Hematopoietic multipotent progenitor cell treated with erythropoietin and hydrocortisone succinate and interleukin-3 and kit ligand, for 8 days (in vitro differentiated cells): ENCODE measurements around the gene IGSF21.

ENCODE experiments used
- DNase-seq: peaks from one replicate; pipeline ENCODE4 v3.0.0-alpha.2; 2015

Gene IGSF21

GRCh38 chr1:18107369-18108298 is at the start of gene IGSF21:
Gene IGSF21, plus strand, starts transcription at chr1:18107798. Its CDS starts 331 bp downstream, at chr1:18108129.
- no peak for DNase-seq

GRCh38 chr1:18058206-18058921 is 49.2 kb upstream of the IGSF21 start:
- DNase-seq = no peak

GRCh38 chr1:18058981-18059605 is 48.5 kb upstream of the IGSF21 start:
- DNase-seq = no peak

- DNase-seq = no peak
Observed at GRCh38 chr1:18060366-18060765, 47.2 kb upstream of the IGSF21 start.

GRCh38 chr1:18062185-18062584 is 45.4 kb upstream of the IGSF21 start:
- DNase-seq = no peak

GRCh38 chr1:18064534-18064933 is 43.1 kb upstream of the IGSF21 start:
- no peak for DNase-seq

- no peak for DNase-seq
Observed at GRCh38 chr1:18066576-18066975, 41.0 kb upstream of the IGSF21 start.

GRCh38 chr1:18069903-18070302 is 37.7 kb upstream of the IGSF21 start:
- DNase-seq = no peak

GRCh38 chr1:18072066-18072465 is 35.5 kb upstream of the IGSF21 start:
- no peak for DNase-seq

GRCh38 chr1:18073066-18073642 is 34.4 kb upstream of the IGSF21 start:
- DNase-seq = no peak

GRCh38 chr1:18077657-18078215 is 29.9 kb upstream of the IGSF21 start:
- DNase-seq = no peak

- no peak for DNase-seq
Observed at GRCh38 chr1:18079941-18080735, 27.5 kb upstream of the IGSF21 start.

GRCh38 chr1:18085387-18086074 is 22.1 kb upstream of the IGSF21 start:
- no peak for DNase-seq

- no peak for DNase-seq
Observed at GRCh38 chr1:18088077-18088594, 19.5 kb upstream of the IGSF21 start.

- DNase-seq = no peak
Observed at GRCh38 chr1:18089488-18089887, 18.1 kb upstream of the IGSF21 start.

- no peak for DNase-seq
Observed at GRCh38 chr1:18090636-18091035, 17.0 kb upstream of the IGSF21 start.

GRCh38 chr1:18091660-18092446 is 15.7 kb upstream of the IGSF21 start:
- DNase-seq = no peak

GRCh38 chr1:18093193-18093592 is 14.4 kb upstream of the IGSF21 start:
- DNase-seq = no peak

- DNase-seq = no peak
Observed at GRCh38 chr1:18093646-18094045, 14.0 kb upstream of the IGSF21 start.

GRCh38 chr1:18094096-18094495 is 13.5 kb upstream of the IGSF21 start:
- DNase-seq = no peak
